Endothelial cell of umbilical vein (primary cell): ENCODE results near the gene RPS28. TPM values are rescaled to one million over a fixed set of nuclear protein-coding genes. Genes with fewer than 3 reads are reported as not detected.

Experiments
- BruUV-seq: library from RNA; stranded (reverse); fragments of 400-500 nt; replicated peaks from 2 replicates; lab custom pipeline; 2021; lab: Mats Ljungman, UMichigan
- CTCF ChIA-PET: fragments of 300-600, 350-600 bp; sonication (Branson Sonifier 250); formaldehyde crosslinking; loops from one replicate; lab custom pipeline; 2021; ENCODE audit warnings: antibody characterized with exemption, inconsistent platforms; lab: Charles Lee
- POLR2A ChIA-PET: fragments of 300-600, 350-600 bp; sonication (Branson Sonifier 250); formaldehyde crosslinking; loops from one replicate; lab custom pipeline; 2021; ENCODE audit warnings: antibody characterized with exemption, inconsistent platforms; lab: Charles Lee
- DNase-seq: peaks from one replicate; pipeline ENCODE4 v3.0.0-alpha.2; 2011; ENCODE audit warnings: low read depth, low spot score
- FAIRE-seq: peaks from 2 replicates; lab custom pipeline; 2011; peaks lifted over from hg19 to GRCh38; lab: Jason Lieb, UNC
- H2AFZ ChIP-seq: 2 replicates; pipeline ENCODE4 v1.6.0; 2012; ENCODE audit warnings: low read depth, low read length, control low read depth, inconsistent platforms
- H3K27ac ChIP-seq: 2 replicates; pipeline ENCODE4 v1.5.1; 2011; ENCODE audit warnings: low read depth, mild to moderate bottlenecking, control low read depth, low read length, moderate library complexity; ENCODE audit not compliant: insufficient read depth
- H3K27me3 ChIP-seq, 2 experiments: 2 replicates each; pipeline versions ENCODE4 v1.6.0 to v1.6.1; 2011; ENCODE audit warnings: low read length in 2 of 2, mixed read lengths in 1 of 2; ENCODE audit not compliant: control insufficient read depth in 2 of 2, insufficient read depth in 2 of 2
- H3K36me3 ChIP-seq, 2 experiments: 2 replicates in 1 of 2; 3 replicates in 1 of 2; pipeline ENCODE4 v1.5.1; 2011; ENCODE audit warnings: low read length in 2 of 2, mild to moderate bottlenecking in 1 of 2, moderate library complexity in 1 of 2; ENCODE audit not compliant: control insufficient read depth in 2 of 2, insufficient read depth in 2 of 2; ENCODE audit errors: extremely low read depth in 1 of 2
- H3K4me1 ChIP-seq: 3 replicates; pipeline ENCODE4 v1.5.1; 2011; ENCODE audit warnings: mild to moderate bottlenecking, low read length; ENCODE audit not compliant: control insufficient read depth, insufficient read depth; ENCODE audit errors: extremely low read depth
- H3K4me2 ChIP-seq: 2 replicates; pipeline ENCODE4 v1.6.1; 2011; ENCODE audit warnings: low read length, control low read depth, mixed read lengths; ENCODE audit not compliant: insufficient read depth
- H3K4me3 ChIP-seq, 3 experiments: fragments of 200-600 bp in 1 of 3; sonication (generic), shearing (Covaris generic) in 1 of 3; replicated peaks in 1 of 3; 2 replicates each; pipeline ENCODE4 v1.5.1; 2011 to 2016; ENCODE audit warnings: control low read depth in 3 of 3, low read length in 3 of 3, mild to moderate bottlenecking in 2 of 3, inconsistent platforms in 1 of 3, low read depth in 1 of 3, moderate library complexity in 1 of 3; ENCODE audit not compliant: insufficient read depth in 1 of 3
- H3K79me2 ChIP-seq: 2 replicates; pipeline ENCODE4 v1.6.0; 2012; ENCODE audit warnings: low read length, inconsistent platforms; ENCODE audit not compliant: control insufficient read depth, insufficient read depth
- H3K9ac ChIP-seq: replicated peaks from 2 replicates; pipeline ENCODE3; 2011; ENCODE audit warnings: low read length, control low read depth; ENCODE audit not compliant: insufficient read depth; ENCODE audit errors: extremely low read depth
- H3K9me1 ChIP-seq: replicated peaks from 3 replicates; pipeline ENCODE4 v1.6.0; 2011; ENCODE audit warnings: mild to moderate bottlenecking, low read length; ENCODE audit not compliant: control insufficient read depth, insufficient read depth; ENCODE audit errors: extremely low read depth
- H3K9me3 ChIP-seq: replicated peaks from 2 replicates; pipeline ENCODE4 v1.5.1; 2012; ENCODE audit warnings: low read length, inconsistent platforms; ENCODE audit not compliant: control insufficient read depth, insufficient read depth
- H4K20me1 ChIP-seq: replicated peaks from 2 replicates; pipeline ENCODE3; 2011; ENCODE audit warnings: mild to moderate bottlenecking, low read length; ENCODE audit not compliant: control insufficient read depth, insufficient read depth; ENCODE audit errors: extremely low read depth
- EZH2 ChIP-seq: IDR thresholded peaks from 2 replicates; pipeline ENCODE4 v1.6.1; 2012; ENCODE audit warnings: borderline replicate concordance, low read depth, mild to moderate bottlenecking, moderate library complexity, low read length, inconsistent platforms; ENCODE audit not compliant: severe bottlenecking
- FOS ChIP-seq: IDR thresholded peaks from 2 replicates; pipeline ENCODE4 v1.6.1; 2011; ENCODE audit warnings: mild to moderate bottlenecking, low read length, moderate library complexity, borderline replicate concordance; ENCODE audit not compliant: insufficient read depth
- GATA2 ChIP-seq: IDR thresholded peaks from 2 replicates; pipeline ENCODE4 v1.7.0; 2011; ENCODE audit warnings: low read depth, mild to moderate bottlenecking, moderate library complexity, mixed read lengths, low read length; ENCODE audit not compliant: insufficient read length, insufficient read depth
- JUN ChIP-seq: IDR thresholded peaks from 2 replicates; pipeline ENCODE4 v1.6.1; 2011; ENCODE audit warnings: borderline replicate concordance, low read depth; ENCODE audit not compliant: insufficient read length, insufficient read depth
- MAX ChIP-seq: IDR thresholded peaks from 2 replicates; pipeline ENCODE4 v1.6.1; 2011; ENCODE audit not compliant: insufficient read depth, insufficient read length
- MYC ChIP-seq: IDR thresholded peaks from one replicate; pipeline ENCODE4 v1.6.1; 2011; ENCODE audit warnings: mild to moderate bottlenecking, low read depth, low read length
- POLR2A ChIP-seq: IDR thresholded peaks from 2 replicates; pipeline ENCODE4 v1.6.1; 2012; ENCODE audit warnings: low read depth, mild to moderate bottlenecking, control low read depth, low read length
- POLR2AphosphoS5 ChIP-seq: IDR thresholded peaks from 2 replicates; pipeline ENCODE4 v1.6.1; 2012; ENCODE audit warnings: low read depth, mild to moderate bottlenecking, control low read depth, low read length, moderate library complexity; ENCODE audit not compliant: insufficient read depth
- dilution Hi-C: fragments of 300-500 bp; cut with MboI; formaldehyde crosslinking; loops from one replicate; pipeline ENCODE4 v1.15.0; 2019; ENCODE audit warnings: low sequenced_read_pairs; ENCODE audit not compliant: extremely low pct_ligation_motif_present
- intact Hi-C: fragments of 100-400 bp; cut with micrococcal nuclease; formaldehyde crosslinking; loops from one replicate; pipeline ENCODE4 v1.10.0; 2022
- polyA plus RNA-seq, 4 experiments: library from polyadenylated mRNA; depleted of rRNA in 3 of 4; stranded (reverse) in 3 of 4; unstranded in 1 of 4; fragments of >200 nt; gene quantifications; 2 replicates each; pipeline versions ENCODE4 v1.2.1 to v1.2.3, GENCODE V29; 2011 to 2012; ENCODE audit warnings: missing spikeins in 1 of 4
- total RNA-seq: library from RNA; stranded (reverse); gene quantifications from 2 replicates; pipeline ENCODE4 v1.2.3, GENCODE V29; 2021
- TF ChIP-seq, protein P1 (sequence below), 2 donors: IDR thresholded peaks; 1 replicate in 1 of 2; 2 replicates in 1 of 2; pipeline ENCODE4 v1.5.1; 2011; ENCODE audit warnings: low read length in 2 of 2, mild to moderate bottlenecking in 2 of 2, moderate library complexity in 2 of 2, control low read depth in 1 of 2, inconsistent platforms in 1 of 2, low read depth in 1 of 2; ENCODE audit not compliant: insufficient read depth in 1 of 2; ENCODE audit errors: extremely low read depth in 1 of 2

Gene RPS28
- total and polyA plus RNA-seq, 2 donors (not counting 3 experiments of a cell fraction or from before 2014, with no cell fraction given): 865 to 1,664 TPM

GRCh38 chr19:8319807-8320520, 1.3 kb upstream of the RPS28 start:
- H3K27ac ChIP-seq: peak overlapping the region; percentile 82
- dilution Hi-C loops (no loop called here), intact Hi-C loops (loop anchor here (2.0 to 10.0 kb wide), 2 partner anchors 23 to 55 kb away; partner anchors contain the start of gene KANK3)
- no peaks in the 10 kb centered on the region for H3K9me1 ChIP-seq
- peaks cover 5 to 6% of the 10 kb centered on the region in 2 experiments for H3K36me3 ChIP-seq
- no peaks in the 10 kb centered on the region for H3K9me3 ChIP-seq
- H3K9ac ChIP-seq: peak overlapping the region; percentile 95
- H3K4me2 ChIP-seq: peak overlapping the region; percentile 65
- no peak overlapping the region for H2AFZ ChIP-seq
- no TSS peak for BruUV-seq
- CTCF ChIA-PET: interaction anchor here (1.3 to 1.4 kb wide), 2 partner anchors 21 to 53 kb away, joined by 3 to 7 read pairs; no protein-coding TSS in a partner anchor
- H3K4me1 ChIP-seq: peaks cover 26% of the 10 kb centered on the region
- POLR2A ChIA-PET: interaction anchor here (0.7 kb wide), 1 partner anchor 23 kb away, joined by 4 read pairs; the partner anchor contains the start of gene KANK3
- H3K4me3 ChIP-seq: peak overlapping the region; percentile 78 to 92 (median 83)
- FAIRE-seq (no peak), DNase-seq (no peak)
- no peaks in the 10 kb centered on the region for H3K27me3 ChIP-seq
- TF ChIP-seq, protein P1, sequence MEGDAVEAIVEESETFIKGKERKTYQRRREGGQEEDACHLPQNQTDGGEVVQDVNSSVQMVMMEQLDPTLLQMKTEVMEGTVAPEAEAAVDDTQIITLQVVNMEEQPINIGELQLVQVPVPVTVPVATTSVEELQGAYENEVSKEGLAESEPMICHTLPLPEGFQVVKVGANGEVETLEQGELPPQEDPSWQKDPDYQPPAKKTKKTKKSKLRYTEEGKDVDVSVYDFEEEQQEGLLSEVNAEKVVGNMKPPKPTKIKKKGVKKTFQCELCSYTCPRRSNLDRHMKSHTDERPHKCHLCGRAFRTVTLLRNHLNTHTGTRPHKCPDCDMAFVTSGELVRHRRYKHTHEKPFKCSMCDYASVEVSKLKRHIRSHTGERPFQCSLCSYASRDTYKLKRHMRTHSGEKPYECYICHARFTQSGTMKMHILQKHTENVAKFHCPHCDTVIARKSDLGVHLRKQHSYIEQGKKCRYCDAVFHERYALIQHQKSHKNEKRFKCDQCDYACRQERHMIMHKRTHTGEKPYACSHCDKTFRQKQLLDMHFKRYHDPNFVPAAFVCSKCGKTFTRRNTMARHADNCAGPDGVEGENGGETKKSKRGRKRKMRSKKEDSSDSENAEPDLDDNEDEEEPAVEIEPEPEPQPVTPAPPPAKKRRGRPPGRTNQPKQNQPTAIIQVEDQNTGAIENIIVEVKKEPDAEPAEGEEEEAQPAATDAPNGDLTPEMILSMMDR (IDR thresholded peaks at IDR 0.05; ENCODE audit: extremely low read depth in 1 of 2, insufficient read depth in 1 of 2, low read depth in 1 of 2, low read length in 2 of 2): no peak
- no peak for TF ChIP-seq POLR2A
- TF ChIP-seq POLR2AphosphoS5: no peak
- no peak for TF ChIP-seq FOS
- no peak for TF ChIP-seq GATA2
- TF ChIP-seq MYC: no peak
- TF ChIP-seq MAX: no peak
- no peak for TF ChIP-seq JUN
- TF ChIP-seq EZH2: no peak
- peaks cover 32% of the 10 kb centered on the region for H3K79me2 ChIP-seq
- no peaks in the 10 kb centered on the region for H4K20me1 ChIP-seq
